OCI-M2 (cell line): ENCODE measurements around the gene ATXN7L3B.

Experiments used
- DNase-seq: peaks from one replicate; lab custom pipeline; 2025; ENCODE audit not compliant: unreplicated experiment; lab: John Stamatoyannopoulos, UW

ATXN7L3B gene

DNA sequence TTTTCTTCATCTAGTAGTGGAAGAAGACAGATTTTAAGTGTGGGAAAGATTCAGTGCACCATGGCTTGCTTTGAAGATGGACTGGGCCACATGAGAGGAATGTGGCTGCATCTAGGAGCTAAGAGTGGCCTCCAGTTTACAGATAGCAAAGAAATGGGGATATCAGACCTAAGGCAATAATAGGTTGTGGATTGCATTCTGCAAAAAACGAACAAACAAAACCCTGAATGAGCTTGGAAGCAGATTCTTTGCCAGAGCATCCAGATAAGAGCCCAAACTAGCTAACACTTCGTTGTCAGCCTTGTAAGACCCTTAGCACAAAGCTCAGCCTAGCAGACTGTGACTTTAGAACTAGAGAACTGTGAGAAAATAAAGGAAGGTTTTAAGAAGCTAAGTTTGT, 9.6 kb downstream of the ATXN7L3B start:
- DNase-seq = no peak

DNA sequence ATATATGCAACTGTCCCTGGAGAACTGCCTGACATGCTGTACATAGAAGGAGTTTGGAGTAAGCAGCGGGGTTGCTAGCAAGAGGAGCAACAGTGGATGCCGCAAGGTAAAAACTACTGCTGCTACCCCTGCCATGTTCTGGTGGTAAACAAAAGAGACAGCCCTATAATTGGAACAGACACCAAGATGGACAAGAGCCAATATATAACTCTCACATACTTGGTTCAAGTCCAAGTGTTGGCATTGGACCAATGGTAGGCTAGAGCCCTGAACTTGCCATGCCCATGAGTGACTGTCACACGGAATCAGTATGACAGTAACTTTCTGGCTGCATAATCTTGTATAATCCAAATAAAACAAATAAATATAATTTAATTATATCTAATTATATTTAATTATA, 13.7 kb downstream of the ATXN7L3B start:
- no peak for DNase-seq

GRCh38 chr12:74552201-74552600, 14.6 kb downstream of the ATXN7L3B start:
- no peak for DNase-seq

DNA sequence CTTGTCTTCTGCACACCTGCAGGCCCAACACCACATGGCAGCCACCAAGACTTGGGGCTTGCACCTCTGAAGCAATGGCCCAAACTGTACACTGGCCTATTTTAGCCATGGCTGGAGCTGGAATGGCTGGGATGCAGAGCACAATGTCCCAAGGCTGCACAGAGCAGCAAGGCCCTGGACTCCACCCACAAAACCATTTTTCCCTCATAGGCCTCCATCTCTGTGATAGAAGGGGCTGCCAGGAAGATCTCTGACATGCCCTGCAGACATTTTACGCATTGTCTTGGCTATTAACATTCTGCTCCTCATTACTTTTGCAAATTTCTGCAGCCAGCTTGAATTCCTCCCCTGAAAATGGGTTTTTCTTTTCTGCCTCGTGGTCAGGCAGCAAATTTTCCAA, 22.1 kb downstream of the ATXN7L3B start:
- no peak for DNase-seq

GRCh38 chr12:74563927-74564326, 26.3 kb downstream of the ATXN7L3B start:
- no peak for DNase-seq

- no peak for DNase-seq
Measured at GRCh38 chr12:74578486-74578885, 40.9 kb downstream of the ATXN7L3B start.

DNA sequence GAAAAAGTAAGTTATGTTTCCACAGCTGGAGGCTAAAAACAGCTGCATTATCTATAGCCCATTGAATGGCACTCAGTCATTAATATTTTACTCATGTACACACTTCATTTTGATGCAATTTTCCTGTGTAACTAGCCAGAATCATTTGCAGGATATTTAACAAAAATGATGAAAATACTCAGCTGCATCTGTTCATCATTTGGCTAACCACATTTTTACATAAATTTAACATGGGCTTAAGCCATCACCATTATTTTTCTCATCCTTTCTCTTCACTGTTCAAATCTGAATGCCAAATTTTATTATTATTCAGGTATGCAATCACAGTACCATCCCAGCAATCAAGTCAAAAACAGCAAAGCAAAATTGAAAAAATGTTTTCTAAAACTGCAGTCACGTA, 41.8 kb downstream of the ATXN7L3B start:
- no peak for DNase-seq

DNA sequence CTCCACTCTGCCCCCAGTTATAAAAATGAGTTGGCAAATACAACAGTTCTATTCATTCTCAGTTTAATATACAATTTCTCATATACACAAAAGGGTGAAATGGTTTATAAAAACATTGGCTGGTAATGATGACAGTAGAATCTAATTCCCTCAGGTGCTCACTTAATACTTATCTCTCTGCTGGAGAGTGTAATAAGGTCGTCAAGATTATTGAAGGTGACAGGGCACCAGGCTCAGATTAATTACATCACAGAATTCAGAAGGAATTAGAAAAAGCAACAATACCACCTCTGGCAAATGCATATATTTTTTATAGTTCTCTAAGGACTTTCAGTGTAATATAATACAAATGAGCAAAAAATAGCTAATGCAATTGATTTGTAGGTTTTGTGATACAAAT, 42.3 kb downstream of the ATXN7L3B start:
- no peak for DNase-seq

GRCh38 chr12:74581439-74581838, 43.8 kb downstream of the ATXN7L3B start:
- DNase-seq = no peak

DNA sequence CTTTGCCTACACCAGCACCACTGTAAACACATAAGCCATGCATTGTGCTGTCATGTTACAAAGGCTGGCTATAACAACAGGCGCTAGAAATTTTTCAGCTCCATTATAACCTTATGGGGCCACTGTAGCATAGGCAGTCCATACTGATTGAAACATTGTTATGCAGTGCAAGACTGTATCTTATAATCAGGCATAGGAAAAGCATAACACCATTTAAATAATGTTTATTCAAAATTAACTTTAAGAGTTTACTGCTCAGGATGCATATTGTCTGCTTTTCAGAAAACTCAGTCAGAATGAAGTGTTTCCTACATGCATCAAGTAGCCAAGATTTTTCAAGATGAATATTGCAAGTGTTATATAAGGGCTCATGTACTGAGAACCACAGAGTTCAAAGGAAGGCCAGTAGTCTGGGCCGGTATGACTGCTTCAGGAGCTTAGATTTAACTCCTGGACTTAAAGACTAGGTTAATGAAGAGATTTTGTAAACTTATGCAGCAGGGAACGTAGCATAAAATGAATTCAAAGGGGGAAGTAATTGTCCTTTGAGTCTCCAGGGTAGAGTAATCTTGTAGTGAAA, 46.9 kb downstream of the ATXN7L3B start:
- no peak for DNase-seq

DNA sequence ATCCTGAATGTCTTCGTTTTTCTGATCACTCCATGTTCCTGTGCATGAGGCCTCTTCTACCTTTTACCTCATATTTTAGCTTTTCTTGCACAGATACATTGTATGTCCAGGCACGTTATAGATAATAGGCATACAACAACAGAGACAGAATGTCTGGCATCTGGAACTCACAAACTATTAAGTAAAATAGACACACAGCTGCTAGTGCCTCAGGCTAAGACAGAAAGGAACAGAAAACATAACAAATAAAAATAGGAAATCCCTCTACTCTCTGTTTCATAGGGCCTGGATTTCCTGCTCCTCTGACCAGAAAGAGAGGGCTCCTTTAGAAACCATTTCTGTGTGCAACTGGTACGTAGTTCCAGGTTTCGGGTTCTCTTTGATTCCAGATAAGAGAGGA, 48.6 kb downstream of the ATXN7L3B start:
- no peak for DNase-seq
